HG02885 (cell line): ENCODE data around the gene SLC39A9.
"Not testable (repeated sequence)": the region's sequence is repeated elsewhere in the genome, so short reads cannot be mapped to it uniquely, and the experiment has no call there.

Experiments
- ATAC-seq: cut with Tn5 transposase; IDR thresholded peaks from one replicate; pipeline ENCODE4 v1.9.1; 2021; ENCODE audit warnings: mild to moderate bottlenecking; ENCODE audit not compliant: unreplicated experiment, poor library complexity

SLC39A9 gene

DNA sequence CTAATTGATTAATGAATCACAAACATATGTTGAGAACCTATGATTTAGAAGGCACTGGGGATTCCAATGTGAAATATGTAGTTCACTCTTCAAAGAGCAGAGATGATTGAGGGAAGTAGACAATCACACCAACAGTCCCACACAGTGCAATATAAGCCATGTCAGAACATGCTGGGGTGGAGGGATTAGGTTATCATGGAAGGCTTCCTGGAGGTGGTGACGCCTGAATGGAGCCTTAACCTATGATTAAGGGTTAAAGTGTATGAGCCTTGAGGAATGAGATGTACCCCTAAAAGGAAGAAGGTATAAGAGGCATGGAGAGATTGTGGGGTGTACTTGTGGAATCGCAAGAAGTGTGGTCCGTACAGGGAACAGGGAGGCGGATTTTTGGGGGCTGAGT lies 31.7 kb upstream of the SLC39A9 start:
- no peak for ATAC-seq

DNA sequence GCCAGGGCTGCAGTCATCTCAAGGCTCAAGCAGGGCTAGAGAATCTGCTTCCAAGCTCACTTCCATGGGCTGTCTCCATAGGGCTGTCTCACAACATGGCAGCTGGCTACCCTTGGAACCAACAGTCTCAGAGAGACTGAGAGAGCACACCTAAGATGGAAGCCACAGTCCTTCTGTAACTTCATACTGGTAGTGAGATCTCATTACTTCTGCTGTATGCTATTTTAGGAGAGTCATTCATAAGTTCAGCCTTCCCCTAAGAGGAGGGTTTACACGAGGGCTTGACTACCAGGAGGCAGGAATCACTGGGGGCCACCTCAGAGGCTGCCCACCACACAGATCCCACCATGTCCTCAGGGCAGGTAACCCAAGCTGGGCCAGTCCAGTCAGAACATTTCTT lies 30.1 kb upstream of the SLC39A9 start:
- ATAC-seq, result no peak

DNA sequence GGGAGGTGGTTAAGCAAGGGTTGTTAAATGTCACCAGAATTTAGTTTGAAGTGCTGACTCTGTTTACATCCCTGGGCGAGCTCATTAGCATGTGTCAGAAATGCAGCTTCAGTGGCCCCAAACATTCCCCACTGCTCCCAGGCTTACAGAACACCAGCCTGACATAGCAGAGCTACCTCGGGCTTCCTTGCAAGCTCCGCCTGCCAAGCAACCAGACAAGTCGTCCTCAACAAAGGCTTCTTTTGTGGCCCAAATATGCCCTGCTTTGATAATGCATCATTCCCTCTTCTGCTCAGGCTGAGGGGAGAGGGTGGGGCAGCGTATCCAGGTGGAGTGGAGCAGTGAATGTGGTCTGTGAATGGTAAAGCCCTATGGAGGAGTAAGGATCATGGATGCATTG lies 28.4 kb upstream of the SLC39A9 start:
- no peak for ATAC-seq

DNA sequence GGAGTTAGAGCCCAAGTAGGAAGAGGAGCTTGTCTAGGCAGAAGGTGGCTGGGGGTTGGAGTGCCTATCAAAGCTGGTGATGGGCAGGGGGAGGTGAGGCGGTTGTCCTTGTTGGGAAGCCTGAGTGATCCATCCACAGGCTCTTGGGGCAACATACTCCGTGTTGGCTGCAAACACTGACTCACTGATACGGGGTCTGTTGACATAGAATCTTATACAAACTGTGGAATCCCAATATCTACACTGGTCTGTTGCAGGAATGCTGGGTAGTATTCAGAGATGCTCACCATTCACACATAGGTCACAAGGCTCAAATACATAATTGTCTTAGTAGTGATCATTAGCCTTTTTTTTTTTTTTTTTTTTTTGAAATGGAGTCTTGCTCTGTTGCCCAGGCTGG lies 26.3 kb upstream of the SLC39A9 start:
- ATAC-seq, result no peak

DNA sequence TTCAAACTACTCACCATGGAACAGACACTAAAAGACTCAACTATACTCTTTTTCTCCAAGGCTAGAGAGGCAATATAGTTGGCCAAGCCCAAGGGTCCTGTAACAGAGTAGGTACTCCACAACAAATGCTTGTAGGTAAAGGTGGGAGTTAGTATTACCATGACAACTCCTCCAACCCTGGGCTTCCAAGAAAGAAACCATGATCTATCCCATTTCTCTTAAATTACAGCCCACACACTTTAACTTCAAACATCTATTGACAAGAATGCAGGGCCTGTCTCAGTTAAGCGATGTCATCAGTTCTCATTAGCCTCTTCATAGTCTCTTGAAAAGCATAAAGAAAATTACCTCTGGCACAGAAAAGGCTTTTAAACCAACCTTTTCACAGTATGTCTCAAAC lies 25.4 kb upstream of the SLC39A9 start:
- ATAC-seq, result no peak

DNA sequence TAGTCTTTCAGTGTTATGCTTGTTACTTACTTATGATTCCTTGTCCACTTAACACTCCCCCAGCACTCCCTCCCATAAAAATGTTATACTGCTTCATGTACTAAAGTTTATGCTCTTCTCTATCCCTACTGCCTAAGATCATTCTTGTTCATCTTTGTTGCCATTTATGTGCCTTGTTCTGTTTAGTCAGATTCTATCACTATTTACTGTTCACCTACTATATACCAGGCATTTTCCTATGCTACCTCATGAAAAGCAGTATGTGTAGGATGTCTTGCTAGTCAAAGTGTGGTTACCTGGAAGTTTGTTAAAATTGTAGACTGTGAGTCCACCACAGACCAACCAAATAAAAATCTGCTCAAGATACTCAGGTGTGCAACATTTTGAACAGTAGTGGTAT lies 24.3 kb upstream of the SLC39A9 start:
- ATAC-seq, result no peak

DNA sequence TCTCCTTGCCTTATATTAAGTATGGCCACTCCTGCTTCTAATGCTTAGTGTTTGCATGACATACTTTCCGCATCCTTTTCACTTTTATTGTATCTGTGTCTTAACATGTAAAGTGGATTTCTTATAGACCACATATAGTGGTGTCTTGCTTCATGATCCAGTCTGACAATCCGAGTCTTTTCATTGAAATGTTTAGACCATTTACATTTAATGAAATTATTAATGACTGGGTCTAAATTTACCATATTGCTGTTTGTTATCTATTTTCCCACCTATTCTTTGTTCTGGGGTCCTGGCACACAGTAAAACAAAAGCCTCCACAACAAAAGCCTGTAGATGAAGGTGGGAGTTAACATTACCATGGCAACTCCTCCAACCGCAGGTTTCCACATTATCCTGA lies 23.3 kb upstream of the SLC39A9 start:
- no peak for ATAC-seq

GRCh38 chr14:69375722-69376121 lies 22.8 kb upstream of the SLC39A9 start:
- no peak for ATAC-seq

DNA sequence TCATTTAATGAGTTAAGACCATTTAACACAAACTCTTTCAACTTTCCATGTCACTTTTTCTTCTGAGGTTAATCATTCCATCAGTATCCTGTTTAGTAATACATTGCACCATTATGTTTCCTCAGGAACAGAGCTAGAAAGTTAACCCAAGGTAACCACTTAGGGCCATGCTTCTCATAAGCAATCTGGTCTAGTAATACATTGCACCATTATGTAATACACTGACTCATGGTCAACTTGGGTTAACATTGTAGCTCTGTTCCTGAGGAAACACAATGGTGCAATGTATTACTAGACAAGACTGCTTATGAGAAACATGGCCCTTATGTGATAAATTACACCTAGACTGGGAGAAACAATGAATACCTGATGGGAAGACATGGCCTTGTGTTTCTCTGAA lies 22.1 kb upstream of the SLC39A9 start:
- ATAC-seq, result no peak

DNA sequence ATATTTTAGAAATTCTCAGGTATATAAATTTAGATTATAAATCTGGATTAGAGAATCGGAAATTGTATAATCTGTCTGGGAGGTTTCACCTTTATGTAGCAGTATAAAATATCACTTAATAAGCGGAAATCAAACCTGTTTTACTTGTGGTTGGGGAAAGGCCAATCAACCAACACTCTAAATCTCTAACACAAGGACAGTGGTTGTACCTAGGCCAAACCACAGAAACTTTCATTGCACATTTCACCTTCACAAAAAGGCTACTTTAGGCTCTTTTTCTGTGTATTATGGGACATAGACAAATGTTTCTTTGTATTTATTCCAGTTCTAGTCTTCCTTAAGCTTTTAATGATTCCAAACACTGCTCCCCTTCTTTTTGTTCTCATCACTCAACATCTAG lies 20.2 kb upstream of the SLC39A9 start:
- ATAC-seq, result no peak

GRCh38 chr14:69387311-69387710 lies 11.2 kb upstream of the SLC39A9 start:
- no peak for ATAC-seq

DNA sequence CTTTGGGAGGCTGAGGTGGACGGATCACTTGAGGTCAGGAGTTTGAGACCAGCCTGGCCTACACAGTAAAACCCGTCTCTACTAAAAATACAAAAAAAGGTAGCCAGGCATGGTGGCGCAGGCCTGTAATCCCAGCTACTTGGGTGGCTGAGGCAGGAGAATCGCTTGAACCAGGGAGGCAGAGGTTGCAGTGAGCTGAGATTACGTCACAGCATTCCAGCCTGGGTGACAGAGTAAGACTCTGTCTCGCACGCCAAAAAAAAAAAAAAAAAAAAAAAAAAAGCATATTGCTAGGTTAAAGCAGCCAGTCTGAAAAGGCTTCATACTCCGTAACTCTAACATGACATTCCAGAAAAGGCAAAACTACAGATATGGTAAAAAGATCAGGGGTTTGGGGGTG lies 7.1 kb upstream of the SLC39A9 start:
- ATAC-seq, result not testable (repeated sequence)

GRCh38 chr14:69392481-69392880 lies 6.0 kb upstream of the SLC39A9 start:
- ATAC-seq, result no peak

DNA sequence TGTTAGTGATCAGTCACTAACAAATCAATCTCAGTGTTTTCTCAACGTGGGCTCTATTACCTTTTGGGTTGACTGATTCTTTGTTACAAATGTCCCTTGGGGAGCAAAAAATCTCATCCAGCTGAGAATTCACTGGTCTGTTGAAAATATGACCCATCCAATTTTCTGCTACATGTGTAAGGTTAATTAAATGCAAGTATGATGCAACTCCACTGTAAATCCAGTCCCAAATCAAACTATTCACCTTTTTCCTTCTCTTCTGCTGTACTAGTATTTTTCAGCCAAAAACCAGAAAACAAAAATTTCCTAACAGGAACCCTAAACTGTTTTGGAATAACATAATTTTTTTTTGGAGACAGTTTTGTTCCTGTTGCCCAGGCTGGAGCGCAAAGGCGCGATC lies 2.6 kb upstream of the SLC39A9 start:
- ATAC-seq, result no peak

- ATAC-seq, result peak; percentile 10
Measured at GRCh38 chr14:69398818-69399210, 322 bp downstream of the SLC39A9 start.

DNA sequence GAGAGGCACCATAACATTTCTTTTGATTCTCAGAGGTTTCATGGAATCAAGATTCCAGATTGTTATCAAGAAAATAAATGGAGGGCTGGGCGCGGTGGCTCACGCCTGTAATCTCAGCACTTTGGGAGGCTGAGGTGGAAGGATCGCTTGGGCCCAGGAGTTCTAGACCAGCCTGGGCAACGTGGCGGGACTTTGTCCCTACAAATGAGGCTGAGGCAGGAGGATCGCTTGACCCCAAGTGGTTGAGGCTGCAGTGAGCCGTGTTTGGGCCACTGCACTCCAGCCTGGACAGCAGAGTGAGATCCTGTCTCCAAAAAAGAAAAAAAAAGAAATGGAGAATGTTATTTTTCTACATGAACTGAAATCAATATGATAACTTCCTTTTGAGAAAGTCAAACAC lies 1.3 kb downstream of the SLC39A9 start:
- no peak for ATAC-seq

DNA sequence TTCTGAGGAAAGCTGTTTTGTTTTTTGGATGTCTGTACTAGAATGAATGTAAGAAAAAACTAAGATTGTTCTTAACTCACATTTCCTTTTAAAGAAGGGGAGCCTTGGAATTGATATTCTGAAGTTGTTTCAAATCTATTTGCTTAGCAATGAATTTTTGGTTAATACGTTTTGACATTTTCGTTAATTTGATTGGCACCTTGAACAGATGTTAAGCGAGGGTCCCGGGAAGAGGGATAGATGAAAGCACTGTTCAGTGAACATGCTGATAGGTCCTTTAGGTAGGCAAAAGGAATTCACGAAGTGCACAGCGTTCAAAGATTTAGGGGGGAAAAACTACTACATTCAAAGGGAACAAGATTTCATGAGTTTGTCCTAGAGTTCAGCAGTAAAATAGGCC lies 1.7 kb downstream of the SLC39A9 start:
- ATAC-seq, result no peak

DNA sequence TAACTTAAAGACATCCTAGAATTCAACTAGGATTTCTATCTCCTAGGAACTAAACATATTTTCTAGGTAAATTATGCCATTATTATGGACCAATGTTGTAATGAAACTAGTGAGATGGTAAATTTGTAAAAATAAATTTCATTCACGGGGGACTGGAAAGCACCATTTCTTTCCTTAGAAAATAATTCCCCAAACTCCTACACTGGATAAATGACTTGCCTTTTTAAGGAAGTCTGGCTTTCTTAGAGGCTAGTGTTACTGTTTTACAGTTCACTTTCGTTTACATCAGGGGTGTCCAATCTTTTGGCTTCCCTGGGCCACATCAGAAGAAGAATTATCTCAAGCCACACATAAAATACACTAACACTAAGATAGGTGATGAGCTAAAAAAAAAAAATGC lies 3.3 kb downstream of the SLC39A9 start:
- no peak for ATAC-seq

DNA sequence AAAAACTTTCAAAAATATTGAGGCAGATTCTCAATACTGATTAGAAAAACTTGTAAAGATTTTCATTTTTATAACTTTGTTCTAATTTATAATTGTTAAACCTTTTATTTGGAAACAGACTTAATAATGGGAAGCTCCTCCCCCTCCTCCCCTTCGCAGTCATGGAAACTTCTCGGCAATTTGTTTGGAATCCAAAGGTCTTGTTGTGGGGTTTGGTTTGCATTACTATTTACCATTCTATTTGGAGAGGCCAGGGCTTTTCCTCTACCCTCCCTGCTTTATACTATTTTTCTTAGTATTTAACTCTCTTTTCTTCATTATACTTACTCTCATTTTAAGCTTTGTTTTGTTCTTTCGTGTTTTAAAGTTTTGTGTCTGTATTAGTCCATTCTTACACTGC lies 6.0 kb downstream of the SLC39A9 start:
- no peak for ATAC-seq

GRCh38 chr14:69404883-69405282 lies 6.4 kb downstream of the SLC39A9 start:
- ATAC-seq, result no peak

DNA sequence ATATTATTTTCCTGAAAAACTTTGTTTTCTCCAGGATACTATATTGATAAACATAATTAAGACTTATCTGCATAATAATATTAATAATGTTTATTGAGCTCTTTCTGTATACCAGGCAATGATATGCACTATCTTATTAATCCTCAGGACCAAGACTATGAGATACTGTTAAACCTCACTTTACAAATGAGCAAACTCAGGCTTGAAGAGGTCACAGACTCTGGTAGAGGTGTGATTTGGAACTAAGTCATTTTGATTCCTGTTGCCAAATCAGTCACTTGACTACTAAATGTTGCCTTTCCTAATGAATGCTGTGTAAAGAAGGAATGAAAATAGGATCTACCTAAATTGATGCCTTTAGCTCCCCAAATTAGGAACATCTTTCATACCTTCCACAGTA lies 7.3 kb downstream of the SLC39A9 start:
- ATAC-seq, result no peak

DNA sequence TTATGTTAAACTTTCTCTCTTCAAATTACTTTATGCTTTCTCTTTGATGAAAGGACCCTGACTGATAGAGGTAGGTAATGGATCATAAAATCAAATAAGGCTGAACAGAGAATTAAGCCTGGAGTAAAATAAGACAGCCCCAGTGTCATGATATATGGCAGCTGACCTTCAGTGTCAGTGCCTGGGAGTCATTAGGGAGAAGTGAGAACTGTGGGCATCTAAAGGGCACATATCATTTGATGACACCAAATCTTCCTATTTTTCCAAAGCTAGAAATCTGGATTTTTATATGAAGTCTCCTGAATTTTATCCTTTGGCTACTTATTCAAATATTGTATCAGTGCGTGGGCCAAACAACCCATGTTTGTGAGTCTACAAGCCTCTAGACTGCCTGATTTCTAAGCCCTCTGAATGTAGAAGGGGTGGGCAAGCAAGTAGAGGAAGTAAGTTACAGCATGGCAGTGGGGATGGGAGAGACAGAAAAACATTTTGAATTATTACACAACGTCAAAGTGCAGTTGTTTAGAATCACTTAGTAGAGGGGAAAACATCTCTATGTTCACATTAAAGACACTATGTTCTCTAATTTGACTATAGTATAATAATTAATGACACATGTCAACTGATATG lies 10.0 kb downstream of the SLC39A9 start:
- no peak for ATAC-seq

DNA sequence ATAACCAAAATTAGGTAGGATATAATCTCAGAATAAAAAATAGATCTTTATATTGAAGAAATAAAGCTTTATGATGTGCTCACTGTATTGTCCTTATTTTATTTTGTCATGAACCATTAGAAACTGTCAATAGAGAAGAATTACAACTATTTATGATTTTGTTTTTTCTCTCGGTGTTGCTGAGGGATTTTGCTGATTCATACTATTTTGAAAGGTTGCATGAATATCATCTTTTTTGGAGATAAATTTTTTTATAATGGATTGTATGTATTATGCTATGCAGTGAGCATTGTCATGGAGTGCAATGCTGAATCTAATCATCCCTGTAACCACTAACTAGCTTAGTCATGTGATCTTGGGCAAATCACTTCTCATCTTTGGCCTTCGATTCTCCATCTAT lies 15.0 kb downstream of the SLC39A9 start:
- ATAC-seq, result no peak
